Measurements from ENCODE around the gene ZFP36L1.

ZFP36L1 gene, protein sequence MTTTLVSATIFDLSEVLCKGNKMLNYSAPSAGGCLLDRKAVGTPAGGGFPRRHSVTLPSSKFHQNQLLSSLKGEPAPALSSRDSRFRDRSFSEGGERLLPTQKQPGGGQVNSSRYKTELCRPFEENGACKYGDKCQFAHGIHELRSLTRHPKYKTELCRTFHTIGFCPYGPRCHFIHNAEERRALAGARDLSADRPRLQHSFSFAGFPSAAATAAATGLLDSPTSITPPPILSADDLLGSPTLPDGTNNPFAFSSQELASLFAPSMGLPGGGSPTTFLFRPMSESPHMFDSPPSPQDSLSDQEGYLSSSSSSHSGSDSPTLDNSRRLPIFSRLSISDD

DNA sequence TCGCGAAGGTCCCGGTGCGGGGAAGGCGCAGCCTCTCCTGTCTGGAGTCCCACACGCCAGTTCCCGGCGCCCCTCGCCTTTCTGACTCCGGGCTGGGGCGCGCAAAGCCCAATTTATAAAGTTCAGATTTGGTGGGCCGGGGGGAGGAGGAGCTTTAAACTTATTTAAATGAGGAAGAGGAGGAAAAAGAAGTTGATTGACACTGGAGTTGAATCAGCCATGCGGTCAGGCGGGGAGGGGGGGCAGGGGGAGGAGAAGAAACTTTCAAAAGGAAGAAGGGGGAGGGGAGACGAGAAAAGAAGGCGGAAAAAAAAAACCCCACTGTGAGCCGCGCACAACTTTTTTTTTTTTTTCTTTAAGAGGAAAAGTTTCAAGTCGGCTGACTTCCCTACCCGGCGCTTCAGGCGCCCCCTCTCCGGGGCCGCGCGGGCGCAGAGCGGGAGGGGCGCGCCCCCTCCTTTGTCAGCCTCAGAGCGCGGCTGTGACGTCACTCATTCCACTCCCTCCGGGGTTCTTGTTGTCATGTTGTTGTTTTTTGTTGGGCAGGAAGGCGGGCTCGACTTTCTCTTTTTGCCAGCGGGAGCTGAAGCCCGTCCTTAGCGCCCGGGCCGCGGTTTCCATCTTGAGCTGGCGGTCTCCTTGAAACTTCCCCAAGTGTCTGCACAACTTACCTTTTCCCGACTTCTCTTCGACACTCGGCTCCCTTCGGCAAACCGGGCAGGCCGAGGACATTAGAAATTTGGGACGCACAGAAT lies at the start of gene ZFP36L1:
ZFP36L1 (minus strand) TSS at position 89 of the 755 bp plus-strand sequence. CDS start 129 bp downstream, outside the sequence.
- peak within 1 kb of the TSS; percentile 99 for H3K27ac ChIP-seq
- peak within 1 kb of the TSS; percentile 94 for H3K4me3 ChIP-seq
- TF ChIP-seq FOXP2 (optimal IDR thresholded peaks at IDR 0.05; ENCODE audit: control extremely low read depth, extremely low read length, insufficient read depth) (peak; percentile 99), POLR2AphosphoS5 (IDR thresholded peaks at IDR 0.05; ENCODE audit: borderline replicate concordance, low read depth, low read length) (peak; percentile 99), EZH2 (IDR thresholded peaks at IDR 0.05) (no peak)
- DNase-seq (ENCODE audit: low read depth, low spot score) = peak; percentile 93
- peaks cover 34% of the 10 kb centered on the region for H3K36me3 ChIP-seq (ENCODE audit: insufficient read depth, low read length)
- H3K9me3 ChIP-seq (ENCODE audit: low read depth, low read length) = no peaks in the 10 kb centered on the region
- H3K9ac ChIP-seq (ENCODE audit: insufficient read length) = peak within 1 kb of the TSS; percentile 97

DNA sequence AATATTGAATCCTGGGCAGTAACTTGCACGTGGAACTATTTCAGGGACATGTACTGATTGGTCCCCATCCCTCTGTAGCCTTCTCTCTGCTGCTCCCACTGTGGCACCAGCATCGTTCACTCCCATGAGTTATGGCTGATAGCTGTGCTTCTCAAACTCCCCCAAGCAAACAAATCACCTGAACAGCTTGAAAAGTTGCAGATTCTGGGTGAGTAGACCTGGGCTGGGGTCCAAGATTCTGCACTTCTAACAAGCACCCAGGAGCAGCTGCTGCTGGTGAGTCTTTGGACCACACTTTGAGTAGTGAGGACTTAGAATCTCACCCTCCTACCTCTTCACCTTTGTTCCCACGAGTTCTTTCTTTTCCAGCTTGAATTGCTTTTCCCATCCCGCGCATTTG lies 49.4 kb upstream of the ZFP36L1 start:
- H3K9ac ChIP-seq (ENCODE audit: insufficient read length) = no peak overlapping the region
- no peak for DNase-seq (ENCODE audit: low read depth, low spot score)
- no peak for TF ChIP-seq POLR2AphosphoS5 (IDR thresholded peaks at IDR 0.05; ENCODE audit: borderline replicate concordance, low read depth, low read length)
- TF ChIP-seq FOXP2 (optimal IDR thresholded peaks at IDR 0.05; ENCODE audit: control extremely low read depth, extremely low read length, insufficient read depth) = no peak
- no peaks in the 10 kb centered on the region for H3K36me3 ChIP-seq (ENCODE audit: insufficient read depth, low read length)
- H3K4me3 ChIP-seq = no peak overlapping the region
- no peaks in the 10 kb centered on the region for H3K9me3 ChIP-seq (ENCODE audit: low read depth, low read length)
- no peak overlapping the region for H3K27ac ChIP-seq

DNA sequence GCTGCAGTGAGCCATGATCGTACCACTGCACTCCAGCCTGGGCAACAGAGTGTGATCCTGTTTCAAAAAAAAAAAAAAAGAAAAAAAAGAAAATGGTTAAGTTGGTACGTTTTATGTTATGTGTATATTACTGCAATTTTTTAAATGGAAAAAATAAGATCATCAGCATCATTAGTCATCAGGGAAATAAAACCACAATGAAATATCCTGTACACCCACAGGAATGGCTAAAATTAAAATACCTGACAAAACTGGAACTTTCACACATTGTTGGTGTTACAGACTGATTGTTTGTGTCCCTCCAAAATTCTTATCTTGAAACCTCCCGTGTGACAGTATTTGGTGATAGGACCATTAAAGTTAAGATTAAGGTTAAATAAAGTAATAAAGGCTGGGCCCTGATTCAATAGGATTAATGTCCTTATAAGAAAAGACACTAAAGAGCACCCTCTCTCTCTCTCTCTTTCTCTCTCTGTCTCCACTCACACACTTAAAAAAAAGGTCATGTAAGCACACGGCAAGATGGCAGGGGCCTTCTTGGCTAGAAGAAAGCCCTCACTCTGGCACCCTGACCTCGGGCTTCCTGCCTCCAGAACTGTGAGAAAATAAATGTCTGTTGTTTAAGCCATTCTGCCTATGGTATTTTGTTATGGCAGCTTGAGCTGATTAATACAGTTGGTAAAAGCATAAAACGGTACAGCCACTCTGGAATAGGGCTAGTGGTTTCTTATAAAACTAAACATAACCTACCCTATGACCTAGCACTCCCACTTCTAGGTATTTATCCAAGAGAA lies 48.3 kb upstream of the ZFP36L1 start:
- Histone ChIP-seq H3K4me3 (no peak overlapping the region), H3K9ac (ENCODE audit: insufficient read length) (no peak overlapping the region), H3K9me3 (ENCODE audit: low read depth, low read length) (peaks cover 5% of the 10 kb centered on the region; the same call in 1 of the 2 replicates), H3K27ac (no peak overlapping the region), H3K36me3 (ENCODE audit: insufficient read depth, low read length) (no peaks in the 10 kb centered on the region)
- DNase-seq (ENCODE audit: low read depth, low spot score) = no peak
- no peak for TF ChIP-seq POLR2AphosphoS5 (IDR thresholded peaks at IDR 0.05; ENCODE audit: borderline replicate concordance, low read depth, low read length)
- TF ChIP-seq FOXP2 (optimal IDR thresholded peaks at IDR 0.05; ENCODE audit: control extremely low read depth, extremely low read length, insufficient read depth) = no peak
- TF ChIP-seq EZH2 (IDR thresholded peaks at IDR 0.05) = no peak

DNA sequence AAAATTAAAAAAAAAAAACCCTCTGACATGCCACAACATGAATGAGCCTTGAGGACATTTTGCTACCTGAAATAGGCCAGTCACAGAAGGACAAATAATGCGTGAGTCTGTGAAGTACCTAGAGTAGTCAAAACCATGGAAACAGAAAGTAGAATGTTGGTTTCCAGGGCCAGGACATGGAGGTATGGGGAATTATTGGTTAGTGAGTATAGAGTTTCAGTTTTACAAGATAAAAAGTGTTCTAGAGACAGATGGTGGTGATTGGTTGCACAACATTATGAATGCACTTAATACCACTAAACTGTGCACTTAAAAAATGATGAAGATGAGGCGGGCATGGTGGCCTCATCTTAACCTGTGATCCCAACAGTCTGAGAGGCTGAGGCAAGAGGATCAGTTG lies 47.6 kb upstream of the ZFP36L1 start:
- no peak overlapping the region for H3K27ac ChIP-seq
- peaks cover 5% of the 10 kb centered on the region; the same call in 1 of the 2 replicates for H3K9me3 ChIP-seq (ENCODE audit: low read depth, low read length)
- no peak overlapping the region for H3K9ac ChIP-seq (ENCODE audit: insufficient read length)
- H3K4me3 ChIP-seq = no peak overlapping the region
- TF ChIP-seq POLR2AphosphoS5 (IDR thresholded peaks at IDR 0.05; ENCODE audit: borderline replicate concordance, low read depth, low read length) = no peak
- no peak for TF ChIP-seq FOXP2 (optimal IDR thresholded peaks at IDR 0.05; ENCODE audit: control extremely low read depth, extremely low read length, insufficient read depth)
- TF ChIP-seq EZH2 (IDR thresholded peaks at IDR 0.05) = no peak
- no peak for DNase-seq (ENCODE audit: low read depth, low spot score)
- no peaks in the 10 kb centered on the region for H3K36me3 ChIP-seq (ENCODE audit: insufficient read depth, low read length)

DNA sequence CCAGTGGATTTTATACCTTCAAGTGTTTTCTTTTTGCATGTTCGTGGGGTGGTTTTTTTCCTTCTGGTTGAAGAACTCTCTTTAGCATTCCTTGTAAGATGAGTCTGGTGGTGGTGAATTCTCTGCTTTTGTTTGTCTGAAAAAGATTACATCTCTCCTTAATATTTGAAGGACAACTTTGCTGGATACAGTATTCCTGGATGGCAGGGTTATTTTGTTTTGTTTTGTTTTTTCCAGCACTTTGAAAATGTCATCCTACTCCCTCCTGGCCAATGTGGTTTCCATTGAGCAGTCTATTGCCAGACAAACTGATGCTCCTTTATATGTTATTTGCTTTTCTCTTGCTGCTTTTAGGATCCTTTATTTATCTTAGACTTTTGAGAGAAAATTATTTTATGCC lies 43.2 kb upstream of the ZFP36L1 start:
- TF ChIP-seq EZH2 (IDR thresholded peaks at IDR 0.05) = no peak
- no peak for TF ChIP-seq POLR2AphosphoS5 (IDR thresholded peaks at IDR 0.05; ENCODE audit: borderline replicate concordance, low read depth, low read length)
- no peak for TF ChIP-seq FOXP2 (optimal IDR thresholded peaks at IDR 0.05; ENCODE audit: control extremely low read depth, extremely low read length, insufficient read depth)
- no peak overlapping the region for H3K27ac ChIP-seq
- no peak overlapping the region for H3K4me3 ChIP-seq
- no peaks in the 10 kb centered on the region for H3K36me3 ChIP-seq (ENCODE audit: insufficient read depth, low read length)
- H3K9ac ChIP-seq (ENCODE audit: insufficient read length) = no peak overlapping the region
- DNase-seq (ENCODE audit: low read depth, low spot score) = no peak
- peaks cover 5% of the 10 kb centered on the region; the same call in 1 of the 2 replicates for H3K9me3 ChIP-seq (ENCODE audit: low read depth, low read length)

DNA sequence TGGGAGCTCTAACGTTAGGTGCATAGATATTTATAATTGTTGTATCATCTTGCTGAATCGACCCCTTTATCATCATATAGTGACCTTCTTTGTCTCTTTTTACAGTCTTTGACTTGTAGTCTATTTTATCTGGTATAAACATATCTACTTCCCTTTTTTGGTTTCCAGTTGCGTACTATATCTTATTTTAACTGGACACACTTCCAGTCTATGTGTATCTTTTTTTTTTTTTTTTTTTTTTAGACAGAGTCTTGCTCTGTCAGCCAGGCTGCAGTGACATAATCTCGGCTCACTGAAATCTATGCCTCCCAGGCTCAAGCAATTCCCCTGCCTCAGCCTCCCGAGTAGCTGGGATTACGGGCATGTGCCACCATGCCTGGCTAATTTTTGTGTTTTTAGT lies 41.9 kb upstream of the ZFP36L1 start:
- H3K36me3 ChIP-seq (ENCODE audit: insufficient read depth, low read length) = no peaks in the 10 kb centered on the region
- DNase-seq (ENCODE audit: low read depth, low spot score) = no peak

DNA sequence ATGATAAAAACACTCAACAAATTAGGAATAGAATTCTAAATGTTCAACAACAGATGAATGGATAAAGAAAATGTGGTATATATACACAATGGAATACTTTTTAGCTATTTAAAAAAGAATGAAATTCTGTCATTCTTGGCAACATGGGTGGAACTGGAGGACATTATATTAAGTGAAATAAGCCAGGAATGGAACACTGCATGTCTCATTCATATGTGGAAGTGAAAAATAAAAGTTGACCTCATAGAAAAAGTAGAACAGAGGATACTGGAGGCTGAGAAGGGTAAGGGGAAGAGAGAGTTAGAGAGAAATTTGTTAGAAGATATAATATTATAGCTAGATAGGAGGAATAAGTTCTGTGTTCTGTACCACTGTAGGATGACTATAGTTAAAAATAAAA lies 35.8 kb upstream of the ZFP36L1 start:
- TF ChIP-seq FOXP2 (optimal IDR thresholded peaks at IDR 0.05; ENCODE audit: control extremely low read depth, extremely low read length, insufficient read depth) = no peak
- TF ChIP-seq POLR2AphosphoS5 (IDR thresholded peaks at IDR 0.05; ENCODE audit: borderline replicate concordance, low read depth, low read length) = no peak
- TF ChIP-seq EZH2 (IDR thresholded peaks at IDR 0.05) = no peak
- H3K27ac ChIP-seq = no peak overlapping the region
- no peaks in the 10 kb centered on the region for H3K36me3 ChIP-seq (ENCODE audit: insufficient read depth, low read length)
- H3K9me3 ChIP-seq (ENCODE audit: low read depth, low read length) = no peaks in the 10 kb centered on the region
- H3K4me3 ChIP-seq = no peak overlapping the region
- H3K9ac ChIP-seq (ENCODE audit: insufficient read length) = no peak overlapping the region
- DNase-seq (ENCODE audit: low read depth, low spot score) = no peak

More for the DNA sequence above, 41.9 kb upstream of the ZFP36L1 start:
- Histone ChIP-seq H3K4me3 (no peak overlapping the region), H3K9me3 (ENCODE audit: low read depth, low read length) (peaks cover 5% of the 10 kb centered on the region; the same call in 1 of the 2 replicates), H3K9ac (ENCODE audit: insufficient read length) (no peak overlapping the region), H3K27ac (no peak overlapping the region)
- TF ChIP-seq EZH2 (IDR thresholded peaks at IDR 0.05) (no peak), FOXP2 (optimal IDR thresholded peaks at IDR 0.05; ENCODE audit: control extremely low read depth, extremely low read length, insufficient read depth) (no peak), POLR2AphosphoS5 (IDR thresholded peaks at IDR 0.05; ENCODE audit: borderline replicate concordance, low read depth, low read length) (no peak)

DNA sequence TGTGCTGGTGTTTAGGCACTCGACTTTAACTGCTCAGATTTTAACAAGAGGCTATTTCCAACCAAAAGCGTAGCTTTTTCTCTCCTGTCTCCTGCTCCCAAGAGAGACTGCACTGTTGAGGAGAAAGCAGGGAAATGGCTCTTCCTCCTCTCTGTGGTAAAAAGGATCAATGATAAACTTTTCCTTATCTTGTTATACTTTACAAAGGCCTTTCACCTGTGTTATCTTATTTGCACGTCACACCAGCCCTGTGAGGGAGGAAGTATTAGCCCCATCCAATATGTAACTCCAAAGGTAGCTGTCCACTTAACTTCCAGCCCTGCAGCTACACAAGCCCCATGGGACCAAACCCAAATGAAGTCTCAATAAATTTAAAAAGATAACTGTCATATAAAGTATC lies 32.9 kb upstream of the ZFP36L1 start:
- Histone ChIP-seq H3K9ac (ENCODE audit: insufficient read length) (no peak overlapping the region), H3K36me3 (ENCODE audit: insufficient read depth, low read length) (no peaks in the 10 kb centered on the region), H3K9me3 (ENCODE audit: low read depth, low read length) (no peaks in the 10 kb centered on the region), H3K4me3 (no peak overlapping the region), H3K27ac (no peak overlapping the region)
- no peak for TF ChIP-seq EZH2 (IDR thresholded peaks at IDR 0.05)
- DNase-seq (ENCODE audit: low read depth, low spot score) = no peak

Data from SK-N-MC (cell line).